OCI-LY3 (cell line): ENCODE measurements around the gene MYH9.
A peak's percentile ranks its signal among the peaks of the same experiment; 100 is the strongest.

Experiments
- EZH2phosphoT487 ChIP-seq: fragments of 200-600 bp; shearing (Covaris generic); IDR thresholded peaks from 2 replicates; pipeline ENCODE4 v1.6.1; 2018; ENCODE audit warnings: antibody characterized with exemption, mixed run types, low read depth
- TF ChIP-seq, protein P1 (sequence below): fragments of 200-600, 300-600 bp; sonication (generic); IDR thresholded peaks from 2 replicates; pipeline ENCODE4 v1.5.1; 2014; ENCODE audit warnings: antibody characterized with exemption, low read length, low read depth

DNA sequence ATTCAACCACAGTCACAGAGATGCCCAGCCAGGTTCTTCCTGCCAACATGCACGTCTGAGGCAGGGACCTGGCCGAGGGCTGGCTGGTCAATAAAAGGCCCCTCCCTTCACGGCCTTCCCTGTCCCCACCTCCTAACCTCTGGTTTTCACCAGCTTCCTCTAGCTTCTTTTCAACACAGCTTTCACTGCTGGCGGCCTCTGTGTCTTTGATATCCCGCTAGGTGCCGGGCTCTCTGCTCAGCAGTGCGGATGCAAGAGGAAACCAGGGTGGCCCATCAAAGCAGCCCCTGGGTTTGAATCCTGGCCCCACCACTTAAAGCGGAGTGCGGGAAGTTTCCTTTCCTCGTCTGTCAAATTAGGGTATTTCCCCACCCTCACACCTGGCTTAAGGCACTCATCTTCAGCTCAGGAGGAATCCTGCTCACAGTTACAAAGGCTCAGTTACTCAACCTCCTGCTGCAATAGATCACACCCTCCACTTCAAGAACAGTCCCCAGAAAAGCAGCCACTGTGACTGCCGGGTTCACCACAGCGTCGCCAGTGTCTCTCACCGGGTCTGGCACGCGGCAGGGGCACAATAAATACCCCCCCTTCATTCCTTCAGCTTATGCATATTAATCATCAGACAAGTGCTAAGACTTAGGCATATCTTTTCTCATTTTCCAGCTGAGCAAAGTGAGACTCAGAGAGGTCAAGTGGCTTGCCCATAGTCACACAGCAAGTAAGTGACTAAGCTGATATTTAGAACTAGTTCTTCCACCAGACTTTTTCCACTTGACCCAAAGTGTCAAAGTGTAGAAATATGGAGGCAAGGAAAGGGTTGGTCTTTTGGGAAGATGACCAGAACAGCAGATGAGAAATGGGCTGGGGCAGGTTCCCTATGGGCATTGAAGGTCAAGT is 48.0 kb upstream of the MYH9 start:
- TF ChIP-seq, protein P1, sequence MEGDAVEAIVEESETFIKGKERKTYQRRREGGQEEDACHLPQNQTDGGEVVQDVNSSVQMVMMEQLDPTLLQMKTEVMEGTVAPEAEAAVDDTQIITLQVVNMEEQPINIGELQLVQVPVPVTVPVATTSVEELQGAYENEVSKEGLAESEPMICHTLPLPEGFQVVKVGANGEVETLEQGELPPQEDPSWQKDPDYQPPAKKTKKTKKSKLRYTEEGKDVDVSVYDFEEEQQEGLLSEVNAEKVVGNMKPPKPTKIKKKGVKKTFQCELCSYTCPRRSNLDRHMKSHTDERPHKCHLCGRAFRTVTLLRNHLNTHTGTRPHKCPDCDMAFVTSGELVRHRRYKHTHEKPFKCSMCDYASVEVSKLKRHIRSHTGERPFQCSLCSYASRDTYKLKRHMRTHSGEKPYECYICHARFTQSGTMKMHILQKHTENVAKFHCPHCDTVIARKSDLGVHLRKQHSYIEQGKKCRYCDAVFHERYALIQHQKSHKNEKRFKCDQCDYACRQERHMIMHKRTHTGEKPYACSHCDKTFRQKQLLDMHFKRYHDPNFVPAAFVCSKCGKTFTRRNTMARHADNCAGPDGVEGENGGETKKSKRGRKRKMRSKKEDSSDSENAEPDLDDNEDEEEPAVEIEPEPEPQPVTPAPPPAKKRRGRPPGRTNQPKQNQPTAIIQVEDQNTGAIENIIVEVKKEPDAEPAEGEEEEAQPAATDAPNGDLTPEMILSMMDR: 0 out of 2 replicates have a peak, but pooled peaks have one; percentile 9
- TF ChIP-seq EZH2phosphoT487: no peak
